HG03196 (cell line): ENCODE results near the gene FNIP2.

ENCODE experiments used
- ATAC-seq: cut with Tn5 transposase; IDR thresholded peaks from one replicate; pipeline ENCODE4 v1.9.1; 2021; ENCODE audit not compliant: unreplicated experiment

FNIP2 gene

DNA sequence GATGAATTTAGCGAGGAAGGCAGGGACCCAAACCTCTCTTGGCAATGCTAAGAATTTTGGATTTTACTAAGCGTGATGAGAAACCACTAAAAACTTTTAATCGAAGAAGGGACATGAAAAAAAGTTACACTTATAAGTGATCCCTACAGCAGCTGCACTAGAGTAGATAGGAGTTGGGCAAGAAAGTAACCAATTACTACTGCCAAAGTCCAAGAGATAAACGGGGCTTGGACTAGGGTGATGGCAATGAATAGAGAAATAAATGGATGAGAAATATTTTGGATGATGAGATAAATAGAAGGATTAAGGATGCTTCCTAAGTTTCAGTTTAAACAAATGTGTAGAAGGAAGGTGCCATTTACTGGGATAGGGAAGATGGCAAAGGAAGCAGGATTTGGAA lies 6.3 kb upstream of the FNIP2 start:
- ATAC-seq = no peak

- no peak for ATAC-seq
These were observed 5.4 kb upstream of the FNIP2 start for GRCh38 chr4:158763462-158763861.

DNA sequence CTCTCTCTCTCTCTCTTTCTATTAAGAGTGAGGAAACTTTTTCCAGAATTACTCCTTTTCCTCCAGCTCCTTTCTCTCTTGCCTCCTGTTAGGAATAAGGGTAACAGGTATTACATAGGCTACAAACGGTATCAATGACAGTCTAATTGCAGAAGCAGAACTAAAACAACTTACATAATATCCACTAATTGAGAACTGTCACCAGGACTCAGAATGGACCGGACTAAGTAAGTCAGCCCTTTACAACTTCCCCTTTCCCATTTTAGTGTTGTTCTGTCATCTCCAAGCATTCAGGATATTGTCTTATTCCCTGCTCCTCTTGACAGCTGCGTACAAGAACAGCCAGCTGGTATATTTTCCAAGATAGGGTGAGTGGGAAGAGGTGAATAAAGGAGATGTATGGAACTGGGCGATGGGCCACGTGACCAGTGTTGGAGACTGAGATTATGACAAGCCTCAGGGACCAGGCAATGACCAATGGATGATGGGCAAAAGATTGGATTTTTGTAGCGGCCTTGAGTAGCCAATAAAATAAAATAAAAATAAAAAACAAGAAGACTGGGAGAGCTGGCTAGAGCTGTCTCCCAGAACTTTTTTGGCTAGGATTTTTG lies 2.3 kb upstream of the FNIP2 start:
- ATAC-seq = no peak

DNA sequence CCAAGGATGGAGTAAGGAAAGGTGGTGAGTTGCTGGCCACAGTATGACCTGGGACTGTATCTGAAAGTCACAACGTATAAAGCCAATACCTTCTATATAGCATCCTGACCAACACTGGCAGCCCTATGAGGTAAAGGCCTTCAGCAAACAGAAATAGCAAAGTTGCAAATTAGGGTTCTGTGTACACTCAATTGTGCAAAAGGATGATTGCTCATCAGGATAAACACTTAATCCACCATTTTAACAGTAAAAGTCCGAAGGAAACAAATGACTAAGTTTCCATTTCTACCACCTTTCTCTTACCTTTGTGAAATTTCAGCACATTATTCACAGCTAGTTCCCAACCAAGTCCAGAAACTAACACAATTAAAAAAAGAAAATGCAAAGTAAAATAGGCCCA lies 1.4 kb upstream of the FNIP2 start:
- ATAC-seq = no peak

- peak; percentile 40 for ATAC-seq
These were observed 522 bp downstream of the FNIP2 start for GRCh38 chr4:158769175-158769921.

DNA sequence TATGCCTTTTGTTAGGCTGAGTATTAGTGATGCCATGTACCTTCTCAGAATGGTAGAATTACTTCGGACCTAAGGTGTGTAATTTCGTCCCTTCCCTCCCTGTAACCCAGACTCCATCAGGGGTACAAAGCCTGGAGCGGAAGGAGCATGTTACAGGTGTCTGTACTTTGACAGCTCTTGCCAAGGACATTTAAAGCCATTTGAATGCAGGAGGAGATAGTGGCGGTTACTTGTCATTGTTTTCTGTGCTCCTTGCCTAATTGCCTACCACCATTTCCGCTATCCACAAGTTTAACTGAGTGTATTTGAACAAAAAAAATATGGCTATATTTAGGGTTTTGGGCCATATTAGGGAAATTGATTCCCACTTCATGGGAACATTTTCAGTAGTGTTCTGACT lies 1.8 kb downstream of the FNIP2 start:
- no peak for ATAC-seq

- ATAC-seq = no peak
These were observed 3.0 kb downstream of the FNIP2 start for GRCh38 chr4:158771776-158772175.

GRCh38 chr4:158775091-158775651 lies 6.3 kb downstream of the FNIP2 start:
- ATAC-seq = no peak

DNA sequence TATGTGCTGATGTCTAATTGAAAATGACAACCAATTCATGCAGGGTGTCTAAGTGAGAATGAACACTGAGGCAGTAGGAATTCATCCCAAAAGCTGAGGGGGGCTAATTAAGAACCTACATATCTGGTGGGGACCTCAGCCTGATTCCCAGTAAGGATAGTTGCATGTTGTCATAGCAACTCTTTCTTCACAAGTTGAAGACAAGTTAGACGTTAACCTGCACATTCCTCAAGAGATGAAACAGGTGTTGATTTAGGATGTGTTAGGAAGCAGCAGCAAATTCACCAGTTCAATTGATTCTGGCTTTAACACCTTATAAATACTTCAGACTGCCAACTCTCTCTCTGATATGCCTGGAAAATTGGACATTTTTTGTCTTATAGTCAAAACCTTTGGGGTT lies 7.3 kb downstream of the FNIP2 start:
- ATAC-seq = no peak

- no peak for ATAC-seq
These were observed 8.8 kb downstream of the FNIP2 start for GRCh38 chr4:158777423-158778155.

DNA sequence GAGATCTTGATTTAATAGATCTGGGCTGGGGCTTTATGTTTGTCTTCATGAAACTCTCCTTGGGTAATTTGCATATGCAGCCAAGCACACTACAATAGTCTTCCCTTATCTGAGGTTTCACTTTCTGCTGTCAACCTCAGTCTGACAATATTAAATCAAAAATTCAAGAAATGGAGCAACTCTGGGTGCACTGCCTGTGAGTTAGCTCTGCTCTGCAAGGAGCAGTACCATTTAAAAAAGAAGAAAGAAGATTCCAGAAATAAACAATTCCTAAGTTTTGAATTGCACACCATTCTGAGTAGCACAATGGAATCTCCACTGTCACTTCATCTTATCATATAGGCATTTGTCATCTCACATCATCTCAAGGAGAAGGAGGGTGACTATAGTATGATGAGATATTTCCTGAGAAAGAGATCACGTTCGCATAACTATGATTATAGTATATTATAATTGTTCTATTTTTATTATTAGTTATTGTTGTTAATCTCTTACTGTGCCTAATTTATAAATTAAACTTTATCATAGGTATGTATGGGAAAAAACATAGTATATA lies 9.4 kb downstream of the FNIP2 start:
- ATAC-seq = peak; percentile 97

DNA sequence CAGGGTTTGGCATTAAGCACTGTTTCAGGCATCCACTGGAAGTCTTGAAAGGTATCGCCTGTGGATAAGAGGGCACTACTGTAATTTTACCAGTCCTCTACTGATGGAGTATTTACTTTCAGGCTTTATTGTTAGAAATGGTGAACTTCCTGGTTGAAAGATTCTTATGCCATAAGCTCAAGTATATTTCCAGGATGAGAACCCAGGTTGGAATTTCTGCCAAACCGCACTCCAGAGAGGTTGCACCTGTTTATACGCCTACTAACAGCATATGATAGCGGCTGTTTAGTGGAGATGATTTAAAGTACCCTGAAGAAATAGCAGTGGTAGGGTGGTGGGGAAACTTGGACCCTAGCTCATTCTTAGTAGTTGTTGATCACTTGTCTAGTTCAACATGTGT lies 9.9 kb downstream of the FNIP2 start:
- no peak for ATAC-seq

GRCh38 chr4:158781963-158782362 lies 13.1 kb downstream of the FNIP2 start:
- no peak for ATAC-seq

DNA sequence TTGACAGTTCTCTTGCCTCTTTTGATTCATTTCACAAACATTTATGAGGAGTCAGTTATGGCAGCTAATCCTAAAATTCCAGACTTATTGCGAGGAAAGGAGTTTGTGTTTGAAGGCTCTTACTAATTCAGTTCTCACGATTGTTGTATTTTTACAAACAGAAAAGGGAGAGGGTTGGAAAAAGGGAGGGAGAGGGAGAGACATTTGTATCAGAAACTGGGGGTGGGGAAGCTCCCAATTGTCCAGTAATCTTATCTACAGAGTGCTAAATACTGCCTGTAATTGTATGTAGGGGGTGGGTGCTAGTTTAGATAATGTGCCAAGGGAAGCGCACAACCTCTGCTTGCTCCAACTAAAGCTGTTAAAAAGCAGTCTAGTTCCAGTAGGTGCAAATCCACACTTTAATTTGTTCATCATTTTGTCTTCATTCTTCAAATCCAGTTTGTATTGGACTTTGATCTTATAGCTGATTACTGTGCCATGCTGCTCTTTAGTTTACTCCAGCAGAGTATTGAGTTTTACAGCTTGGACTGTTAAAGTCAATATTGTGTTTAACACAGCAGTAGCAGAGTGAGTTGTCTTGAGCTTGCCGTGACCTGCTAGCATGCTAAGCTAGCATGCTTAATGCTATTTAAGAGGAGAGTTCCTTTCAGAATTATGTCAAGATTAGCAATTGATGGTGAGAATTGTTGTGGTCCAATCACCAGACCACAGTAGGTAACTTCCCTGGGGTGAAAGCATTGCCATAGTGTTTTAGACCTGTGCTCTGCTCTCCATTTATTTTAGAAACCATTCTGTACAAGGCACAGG lies 13.9 kb downstream of the FNIP2 start:
- ATAC-seq = peak; percentile 53

- ATAC-seq = no peak
These were observed 15.0 kb downstream of the FNIP2 start for GRCh38 chr4:158783785-158784184.

DNA sequence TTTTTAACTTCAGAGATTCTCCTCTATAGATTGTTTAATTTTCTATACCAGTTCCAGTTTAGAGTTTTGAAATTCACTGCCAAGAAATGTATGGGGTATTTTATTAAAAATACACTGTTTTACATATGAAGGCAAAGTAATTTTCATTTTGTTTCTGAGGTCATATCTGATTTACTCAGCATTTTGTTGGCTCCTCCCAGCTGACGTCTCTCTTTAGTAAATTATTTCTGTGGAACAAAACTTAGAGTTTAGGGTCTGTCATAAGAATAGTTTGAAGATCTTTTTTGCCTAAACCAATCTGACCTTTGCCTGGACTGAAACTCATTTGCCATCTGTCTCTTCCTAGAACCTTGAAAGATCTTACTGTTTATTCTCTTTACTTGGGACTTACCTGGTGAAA lies 16.9 kb downstream of the FNIP2 start:
- ATAC-seq = no peak

DNA sequence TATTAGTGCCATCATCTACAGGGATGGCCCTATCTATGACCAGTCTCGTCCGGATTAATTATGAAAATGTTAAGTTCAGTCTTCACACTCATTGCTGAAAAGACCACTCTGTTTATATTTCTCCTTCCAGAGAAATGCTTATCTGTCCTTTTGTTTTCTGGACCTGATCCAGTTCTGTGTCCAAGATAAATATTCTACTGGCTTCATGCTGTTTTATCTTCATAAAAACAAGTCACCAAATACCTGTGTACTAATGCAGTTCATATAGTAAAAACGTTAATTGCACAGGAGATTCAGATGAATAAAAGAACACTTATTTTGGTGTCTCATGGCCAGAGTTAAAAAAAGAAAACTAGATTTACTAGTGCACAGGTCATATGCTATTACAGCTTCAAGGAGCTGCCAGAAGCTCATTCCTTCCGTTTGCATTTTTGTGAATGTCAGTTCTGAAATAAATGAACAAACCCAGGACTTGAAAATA lies 17.3 kb downstream of the FNIP2 start:
- no peak for ATAC-seq

- ATAC-seq = no peak
These were observed 18.1 kb downstream of the FNIP2 start for GRCh38 chr4:158786955-158787354.

DNA sequence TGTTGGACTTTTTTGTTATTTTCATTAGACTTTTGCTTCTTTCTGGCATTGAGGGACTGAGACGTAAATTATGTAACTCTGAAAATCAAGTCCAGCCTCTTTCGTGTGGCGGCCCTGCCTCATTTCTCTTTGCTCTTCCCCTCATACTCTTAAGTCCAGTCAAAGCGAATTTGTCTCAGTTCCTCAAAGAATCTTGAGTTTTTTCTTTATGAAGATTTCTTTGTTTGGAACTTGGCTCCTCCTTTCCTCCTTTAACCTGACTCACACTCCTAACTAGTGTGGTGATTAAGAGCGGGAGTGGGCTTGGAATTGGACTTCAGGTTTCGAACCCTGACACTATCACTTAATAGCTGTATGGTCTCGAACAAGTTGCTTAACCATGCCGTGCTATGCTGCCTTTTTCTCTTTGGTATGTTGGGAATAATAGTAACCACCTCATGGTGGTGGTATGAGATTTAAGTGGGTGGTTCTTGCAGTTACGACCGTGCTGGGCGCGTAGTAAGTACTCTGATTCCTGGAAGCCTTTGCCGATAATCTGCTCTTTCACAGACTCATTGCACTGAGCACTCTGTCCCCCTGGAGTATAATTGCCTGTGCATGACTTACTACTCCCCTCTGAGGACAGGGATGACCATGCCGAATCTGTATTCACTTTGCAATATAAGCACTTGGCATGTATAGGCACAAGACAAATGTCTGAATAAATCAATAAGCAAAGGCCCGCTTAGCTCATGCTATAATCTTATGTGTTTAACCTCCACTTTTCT lies 19.1 kb downstream of the FNIP2 start:
- no peak for ATAC-seq

- ATAC-seq = no peak
These were observed 19.7 kb downstream of the FNIP2 start for GRCh38 chr4:158788516-158788915.
